Upper lobe of left lung (tissue), 6 donors: ENCODE data around the gene AMIGO3. TPM values are rescaled to one million over a fixed set of nuclear protein-coding genes. Genes with fewer than 3 reads are reported as not detected.

Experiments
- ATAC-seq, 2 donors: fragments of 200-7000 bp; cut with Tn5 transposase; one replicate each; pipeline ENCODE4 v1.9.1; 2022; ENCODE audit warnings: mild to moderate bottlenecking in 2 of 2, moderate library complexity in 2 of 2; ENCODE audit not compliant: low FRiP score in 2 of 2
- DNase-seq, 2 donors: peaks; one replicate each; pipeline ENCODE4 v3.0.0-alpha.2; 2019 to 2020
- H3K27ac ChIP-seq, 4 donors: fragments of 200-600 bp; sonication (generic); one replicate each; pipeline ENCODE4 v1.5.1; 2016 to 2019
- H3K27me3 ChIP-seq, 4 donors: fragments of 200-600 bp; sonication (generic); one replicate each; pipeline ENCODE4 v1.5.1; 2017 to 2019
- H3K36me3 ChIP-seq, 4 donors: fragments of 200-600 bp; sonication (generic); one replicate each; pipeline ENCODE4 v1.5.1; 2016 to 2019
- H3K4me1 ChIP-seq, 4 donors: fragments of 200-600 bp; sonication (generic); one replicate each; pipeline ENCODE4 v1.5.1; 2018 to 2019
- H3K4me3 ChIP-seq, 4 donors: fragments of 200-600 bp; sonication (generic); one replicate each; pipeline ENCODE4 v1.5.1; 2017 to 2019; ENCODE audit warnings: mild to moderate bottlenecking in 2 of 4, moderate library complexity in 1 of 4
- H3K9me3 ChIP-seq, 4 donors: fragments of 200-600 bp; sonication (generic); one replicate each; pipeline ENCODE4 v1.5.1; 2018 to 2019
- CTCF ChIP-seq, 6 experiments: fragments of 450-650 bp in 4 of 6; fragments of 200-600 bp in 2 of 6; sonication (generic) in 2 of 6; IDR thresholded peaks; one replicate each; pipeline ENCODE4 v1.5.1; 2016 to 2019; ENCODE audit warnings: antibody characterized with exemption in 6 of 6
- EP300 ChIP-seq, 4 donors: sonication (generic); formaldehyde crosslinking; IDR thresholded peaks; one replicate each; pipeline ENCODE4 v1.5.1; 2017; ENCODE audit warnings: antibody characterized with exemption in 4 of 4, control low read depth in 2 of 4
- POLR2A ChIP-seq, 4 donors: fragments of 450-650 bp; IDR thresholded peaks; one replicate each; pipeline ENCODE4 v1.5.1; 2016 to 2017; ENCODE audit warnings: antibody characterized with exemption in 4 of 4, mild to moderate bottlenecking in 2 of 4
- POLR2AphosphoS5 ChIP-seq, 2 donors: sonication (generic); formaldehyde crosslinking; IDR thresholded peaks; one replicate each; pipeline ENCODE4 v1.5.1; 2017; ENCODE audit warnings: antibody characterized with exemption in 2 of 2
- WGBS, 2 donors: methylation state at CpG; one replicate each; pipeline ENCODE4 v1.1.5; 2017 to 2018; 5-methylcytosine and 5-hydroxymethylcytosine counted together
- total RNA-seq, 6 donors: library from RNA; depleted of rRNA in 4 of 6; stranded (reverse); fragments of >200 nt in 4 of 6; gene quantifications; one replicate each; pipeline versions ENCODE4 v1.1.0 to v1.2.1, GENCODE V29; 2016 to 2021
- donor health status: DM: no; HTN: no; CAD: no; lungs with moderate emphysema.
- donor health status: DM: no; HTN: yes; CAD: no; lungs with severe emphysema.

Gene AMIGO3
- total RNA-seq, 6 donors from 2014 or later: 0.13 to 3.2 (median 1.9) TPM

DNA sequence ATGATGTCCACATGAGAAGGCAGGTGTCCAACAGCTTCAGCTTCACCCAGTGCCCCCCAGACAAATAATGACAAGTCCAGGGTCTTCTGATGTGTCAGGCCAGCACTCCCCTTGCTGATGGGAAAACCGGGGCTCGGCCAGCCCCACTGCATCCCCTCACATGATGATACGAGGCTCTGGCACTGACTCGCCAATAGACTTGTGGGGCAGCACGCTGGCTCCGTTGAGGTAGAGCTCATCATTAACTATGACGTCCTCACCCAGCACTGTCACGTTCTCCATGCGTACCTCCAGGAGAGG, 2.1 kb upstream of the AMIGO3 start:
- no peak overlapping the region for H3K27ac ChIP-seq
- no peaks in the 10 kb centered on the region for H3K9me3 ChIP-seq
- H3K4me3 ChIP-seq: no peak overlapping the region
- 88 to 89% methylated on average over 7 to 9 of the region's 9 CpGs for WGBS, 2 donors
- ATAC-seq: no peak
- no peak for DNase-seq
- H3K27me3 ChIP-seq: no peaks in the 10 kb centered on the region
- H3K36me3 ChIP-seq: peaks cover 0 to 41% (median 18%) of the 10 kb centered on the region in 4 donors
- TF ChIP-seq POLR2A (IDR thresholded peaks at IDR 0.05) (no peak), POLR2AphosphoS5 (IDR thresholded peaks at IDR 0.05) (no peak), EP300 (IDR thresholded peaks at IDR 0.05) (no peak), CTCF (IDR thresholded peaks at IDR 0.05) (no peak)
- H3K4me1 ChIP-seq: peaks cover 28 to 58% (median 34%) of the 10 kb centered on the region in 4 donors

- TF ChIP-seq CTCF (IDR thresholded peaks at IDR 0.05): no peak
- TF ChIP-seq POLR2A (IDR thresholded peaks at IDR 0.05): no peak
- TF ChIP-seq POLR2AphosphoS5 (IDR thresholded peaks at IDR 0.05): no peak
- TF ChIP-seq EP300 (IDR thresholded peaks at IDR 0.05): no peak
- Histone ChIP-seq H3K4me3 (no peak overlapping the region), H3K27me3 (no peaks in the 10 kb centered on the region), H3K9me3 (no peaks in the 10 kb centered on the region), H3K27ac (no peak overlapping the region), H3K36me3 (peaks cover 3 to 41% (median 16%) of the 10 kb centered on the region in 4 donors), H3K4me1 (peaks cover 28 to 58% (median 34%) of the 10 kb centered on the region in 4 donors)
- no peak for DNase-seq
- no peak for ATAC-seq
- 85 to 93% methylated on average over 2 to 4 of the region's 4 CpGs for WGBS, 2 donors
Observed at GRCh38 chr3:49720855-49721595, 1.5 kb upstream of the AMIGO3 start.

DNA sequence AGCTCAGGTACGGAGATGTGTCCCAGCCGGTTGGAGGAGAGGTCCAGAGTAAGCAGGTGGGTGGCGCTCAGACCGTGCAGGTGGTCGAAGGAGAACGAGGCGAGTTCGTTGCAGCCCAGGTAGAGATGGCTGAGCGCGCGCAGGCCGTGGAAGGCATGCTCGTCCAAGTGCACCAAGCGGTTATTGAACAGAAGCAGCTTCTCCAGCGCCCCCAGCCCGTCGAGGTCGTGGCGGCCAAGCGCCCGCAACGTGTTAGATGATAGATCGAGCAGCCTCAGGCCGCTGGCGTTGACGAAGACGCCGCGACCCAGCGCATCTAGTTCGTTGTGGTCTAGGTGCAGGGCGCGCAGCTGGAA, 648 bp downstream of the AMIGO3 start:
- TF ChIP-seq EP300 (IDR thresholded peaks at IDR 0.05) (no peak), POLR2AphosphoS5 (IDR thresholded peaks at IDR 0.05) (no peak), POLR2A (IDR thresholded peaks at IDR 0.05) (no peak), CTCF (IDR thresholded peaks at IDR 0.05) (no peak)
- ATAC-seq: no peak
- peak in 1 of 2 donors; percentile 88 for DNase-seq

DNA sequence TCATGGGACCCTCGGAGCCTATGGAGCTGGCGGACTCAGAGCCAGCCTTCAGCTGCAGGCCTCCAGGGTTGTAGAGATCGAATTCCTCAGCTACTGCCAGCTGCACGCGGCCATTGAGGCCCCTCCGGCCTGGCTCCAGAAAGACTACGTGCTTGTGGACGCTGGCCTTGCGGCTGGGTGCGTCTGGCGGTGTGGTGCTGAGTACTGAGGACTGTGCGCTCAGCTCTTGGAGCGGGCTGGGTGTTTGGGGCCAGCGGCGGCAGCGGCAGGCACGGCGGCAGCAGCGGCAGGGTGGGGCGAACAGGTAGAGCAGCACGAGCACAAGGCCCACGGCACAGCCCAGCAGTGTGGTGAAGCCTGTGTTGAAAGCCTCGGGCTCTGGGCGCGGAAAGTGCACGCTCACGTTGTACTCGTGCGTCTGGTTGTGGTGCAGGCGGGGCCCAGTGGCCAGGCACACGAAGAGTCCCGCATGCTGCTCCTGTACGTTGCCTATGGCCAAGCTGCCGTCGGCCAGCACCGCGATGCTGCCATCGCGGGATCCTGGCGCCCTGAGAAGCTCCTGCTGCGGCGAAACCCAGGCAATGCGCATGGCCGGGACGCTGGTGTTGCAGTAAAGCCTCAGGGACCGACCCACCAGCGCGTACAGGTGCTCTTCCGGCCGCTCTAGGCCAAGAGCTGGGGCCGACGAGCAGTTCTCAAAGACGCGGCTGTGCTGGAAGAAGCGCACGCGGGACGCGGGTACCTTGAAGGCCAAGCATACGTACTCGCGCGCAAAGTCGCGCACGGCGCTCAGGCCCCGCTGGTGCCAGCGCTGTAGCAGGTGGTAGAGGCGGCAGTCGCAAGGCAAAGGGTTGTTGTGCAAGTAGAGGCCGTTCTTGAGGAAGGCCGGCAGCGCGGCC, 1.3 kb downstream of the AMIGO3 start:
- ATAC-seq (no peak), DNase-seq (peak in 1 of 2 donors; percentile 88)
- no peaks in the 10 kb centered on the region for H3K9me3 ChIP-seq
- no peak overlapping the region for H3K27ac ChIP-seq
- H3K4me3 ChIP-seq: peak overlapping the region in 3 of 4 donors; percentile 56 to 64 (median 61)
- H3K4me1 ChIP-seq: peaks cover 21 to 44% (median 25%) of the 10 kb centered on the region in 4 donors
- H3K27me3 ChIP-seq: no peaks in the 10 kb centered on the region
- peaks cover 4 to 42% (median 19%) of the 10 kb centered on the region in 4 donors for H3K36me3 ChIP-seq
- 66 to 72% methylated on average over 47 to 74 of the region's 75 CpGs for WGBS, 2 donors
- no peak for TF ChIP-seq CTCF (IDR thresholded peaks at IDR 0.05)
- no peak for TF ChIP-seq EP300 (IDR thresholded peaks at IDR 0.05)
- TF ChIP-seq POLR2A (IDR thresholded peaks at IDR 0.05): no peak
- TF ChIP-seq POLR2AphosphoS5 (IDR thresholded peaks at IDR 0.05): no peak

More for the DNA sequence above, 648 bp downstream of the AMIGO3 start:
- no peaks in the 10 kb centered on the region for H3K27me3 ChIP-seq
- WGBS, 2 donors: 23 to 26% methylated on average over 8 to 18 of the region's 33 CpGs
- H3K36me3 ChIP-seq: peaks cover 4 to 42% (median 19%) of the 10 kb centered on the region in 4 donors
- no peaks in the 10 kb centered on the region for H3K9me3 ChIP-seq
- peaks cover 21 to 46% (median 26%) of the 10 kb centered on the region in 4 donors for H3K4me1 ChIP-seq
- peak overlapping the region; percentile 56 to 64 (median 60) for H3K4me3 ChIP-seq
- H3K27ac ChIP-seq: peak overlapping the region in 1 of 4 donors; percentile 69
